Spinal cord (tissue), 10 donors: Measurements from ENCODE around the gene SKIC8. TPM values are rescaled to one million over a fixed set of nuclear protein-coding genes. Genes with fewer than 3 reads are reported as not detected.

Experiments used
- DNase-seq, 6 donors: peaks; one replicate each; pipeline versions ENCODE4 v3.0.0 to v3.0.0-alpha.2; 2013 to 2015; ENCODE audit warnings: low spot score in 6 of 6, low read depth in 4 of 6
- H3K27ac ChIP-seq: one replicate; pipeline ENCODE4 v1.5.1; 2013; ENCODE audit warnings: low read depth, low read length, control low read depth
- H3K27me3 ChIP-seq: one replicate; pipeline ENCODE4 v1.6.1; 2013; ENCODE audit warnings: low read length; ENCODE audit not compliant: control insufficient read depth, insufficient read depth
- H3K36me3 ChIP-seq: one replicate; pipeline ENCODE4 v1.6.1; 2013; ENCODE audit warnings: low read length; ENCODE audit not compliant: control insufficient read depth, insufficient read depth
- H3K4me1 ChIP-seq: one replicate; pipeline ENCODE4 v1.6.1; 2013; ENCODE audit warnings: low read length; ENCODE audit not compliant: control insufficient read depth, insufficient read depth
- H3K4me3 ChIP-seq: one replicate; pipeline ENCODE4 v1.5.1; 2013; ENCODE audit warnings: low read depth, low read length, control low read depth
- H3K9me3 ChIP-seq: one replicate; pipeline ENCODE4 v1.6.1; 2013; ENCODE audit warnings: low read length; ENCODE audit not compliant: control insufficient read depth, insufficient read depth
- WGBS: methylation state at CpG from one replicate; pipeline ENCODE4 v1.1.5; 2013; ENCODE audit warnings: missing lambda C conversion rate; ENCODE audit not compliant: insufficient coverage; 5-methylcytosine and 5-hydroxymethylcytosine counted together
- polyA plus RNA-seq, 2 donors: library from polyadenylated mRNA; unstranded; fragments of 120-200 nt; gene quantifications; one replicate each; pipeline ENCODE4 v1.2.1, GENCODE V29; 2013; ENCODE audit not compliant: insufficient read length in 2 of 2
- total RNA-seq, 2 donors: library from RNA; depleted of rRNA in 1 of 2; stranded (reverse); fragments of 120-200 nt in 1 of 2; fragments of >200 nt in 1 of 2; gene quantifications; one replicate each; pipeline versions ENCODE4 v1.2.3 to v1.2.4, GENCODE V29; 2013 to 2014
- donor health status: healthy.

Gene SKIC8
- total and polyA plus RNA-seq, 4 donors = 71.8 to 104 (median 93.8) TPM

- Histone ChIP-seq H3K4me3 (no peak overlapping the region), H3K36me3 (peaks cover 46% of the 10 kb centered on the region)
- WGBS = 89% methylated on average over 1 of the region's 2 CpGs
Measured at GRCh38 chr15:78282324-78282723, 17.1 kb downstream of the SKIC8 start.

GRCh38 chr15:78280319-78281072 is 18.9 kb downstream of the SKIC8 start:
- Histone ChIP-seq H3K27ac (no peak overlapping the region), H3K4me3 (no peak overlapping the region), H3K9me3 (no peaks in the 10 kb centered on the region), H3K4me1 (no peaks in the 10 kb centered on the region), H3K36me3 (peaks cover 43% of the 10 kb centered on the region), H3K27me3 (no peaks in the 10 kb centered on the region)
- DNase-seq = no peak
- 51% methylated on average over 12 of the region's 13 CpGs for WGBS

More at GRCh38 chr15:78282324-78282723, 17.1 kb downstream of the SKIC8 start:
- Histone ChIP-seq H3K9me3 (no peaks in the 10 kb centered on the region), H3K4me1 (no peaks in the 10 kb centered on the region), H3K27ac (no peak overlapping the region), H3K27me3 (no peaks in the 10 kb centered on the region)
- DNase-seq = no peak

- H3K4me1 ChIP-seq = peaks cover 7% of the 10 kb centered on the region
- H3K4me3 ChIP-seq = no peak overlapping the region
- WGBS = 82% methylated on average over 4 of the region's 6 CpGs
- H3K9me3 ChIP-seq = no peaks in the 10 kb centered on the region
- H3K27me3 ChIP-seq = no peaks in the 10 kb centered on the region
- DNase-seq = no peak
- H3K36me3 ChIP-seq = peaks cover 53% of the 10 kb centered on the region
- H3K27ac ChIP-seq = no peak overlapping the region
Measured at GRCh38 chr15:78276064-78276943, 23.1 kb downstream of the SKIC8 start.

GRCh38 chr15:78274994-78275393 is 24.4 kb downstream of the SKIC8 start:
- H3K36me3 ChIP-seq = peaks cover 55% of the 10 kb centered on the region
- no peak for DNase-seq
- no peaks in the 10 kb centered on the region for H3K9me3 ChIP-seq
- no peak overlapping the region for H3K27ac ChIP-seq
- 95% methylated on average over 3 of the region's 5 CpGs for WGBS
- no peaks in the 10 kb centered on the region for H3K27me3 ChIP-seq
- peaks cover 7% of the 10 kb centered on the region for H3K4me1 ChIP-seq
- H3K4me3 ChIP-seq = no peak overlapping the region

- peaks cover 10% of the 10 kb centered on the region for H3K4me1 ChIP-seq
- peaks cover 38% of the 10 kb centered on the region for H3K36me3 ChIP-seq
- H3K27me3 ChIP-seq = no peaks in the 10 kb centered on the region
- no peak overlapping the region for H3K27ac ChIP-seq
- WGBS = no CpG with 5 or more reads among the region's 3 CpGs
- no peak overlapping the region for H3K4me3 ChIP-seq
- H3K9me3 ChIP-seq = no peaks in the 10 kb centered on the region
- no peak for DNase-seq
Measured at GRCh38 chr15:78272776-78273175, 26.6 kb downstream of the SKIC8 start.

- Histone ChIP-seq H3K27me3 (no peaks in the 10 kb centered on the region), H3K4me1 (peaks cover 11% of the 10 kb centered on the region), H3K9me3 (no peaks in the 10 kb centered on the region), H3K27ac (no peak overlapping the region), H3K36me3 (peaks cover 33% of the 10 kb centered on the region), H3K4me3 (no peak overlapping the region)
- peak in 1 of 6 donors; percentile 40 for DNase-seq
- WGBS = 37% methylated on average over 2 of the region's 2 CpGs
Measured at GRCh38 chr15:78272316-78272715, 27.1 kb downstream of the SKIC8 start.

- H3K36me3 ChIP-seq = peaks cover 8% of the 10 kb centered on the region
- WGBS = no CpG with 5 or more reads among the region's 2 CpGs
- H3K4me3 ChIP-seq = no peak overlapping the region
- H3K9me3 ChIP-seq = no peaks in the 10 kb centered on the region
- no peak for DNase-seq
- no peaks in the 10 kb centered on the region for H3K27me3 ChIP-seq
- H3K27ac ChIP-seq = no peak overlapping the region
- peaks cover 24% of the 10 kb centered on the region for H3K4me1 ChIP-seq
Measured at GRCh38 chr15:78266806-78267205, 32.6 kb downstream of the SKIC8 start.

GRCh38 chr15:78266229-78266628 is 33.2 kb downstream of the SKIC8 start:
- H3K27me3 ChIP-seq = no peaks in the 10 kb centered on the region
- no peaks in the 10 kb centered on the region for H3K9me3 ChIP-seq
- H3K4me1 ChIP-seq = peaks cover 25% of the 10 kb centered on the region
- H3K4me3 ChIP-seq = no peak overlapping the region
- H3K27ac ChIP-seq = no peak overlapping the region
- DNase-seq = no peak
- H3K36me3 ChIP-seq = peaks cover 7% of the 10 kb centered on the region

GRCh38 chr15:78265752-78266224 is 33.6 kb downstream of the SKIC8 start:
- DNase-seq = peak in 1 of 6 donors; percentile 20
- Histone ChIP-seq H3K4me3 (no peak overlapping the region), H3K36me3 (peaks cover 3% of the 10 kb centered on the region), H3K27ac (no peak overlapping the region), H3K4me1 (peaks cover 27% of the 10 kb centered on the region), H3K27me3 (no peaks in the 10 kb centered on the region), H3K9me3 (no peaks in the 10 kb centered on the region)
- 57% methylated on average over 1 of the region's 9 CpGs for WGBS
